Ramos (cell line): ENCODE measurements around the gene USH2A.

Experiments
- in situ Hi-C: fragments of 300-500 bp; cut with MboI; formaldehyde crosslinking; loops from one replicate; pipeline ENCODE4 v1.14.3; 2022; ENCODE audit warnings: low sequenced_read_pairs; ENCODE audit not compliant: unreplicated experiment

USH2A gene

GRCh38 chr1:215589650-215590435 is 833.4 kb downstream of the USH2A start:
- in situ Hi-C loops = no loop called here

DNA sequence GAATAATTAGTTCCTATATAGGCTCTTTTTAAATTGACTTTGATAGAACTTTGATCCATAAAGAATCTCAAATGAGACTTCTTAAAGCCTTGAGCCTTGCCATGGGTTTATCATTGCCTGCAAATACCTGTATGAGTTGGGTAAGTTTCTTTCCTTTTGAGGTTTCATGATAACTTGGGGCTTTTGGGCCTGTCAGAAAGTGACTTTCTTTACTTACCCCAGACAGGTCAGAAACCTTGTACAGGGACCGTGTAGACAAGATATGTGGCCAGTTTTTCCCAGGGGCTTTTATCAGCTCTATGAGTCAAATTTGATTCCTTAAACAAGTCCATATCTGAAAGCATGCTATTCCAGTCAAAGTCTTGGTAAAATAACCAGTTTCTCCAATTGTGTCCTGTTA is 838.9 kb downstream of the USH2A start:
- in situ Hi-C loops = no loop called here

DNA sequence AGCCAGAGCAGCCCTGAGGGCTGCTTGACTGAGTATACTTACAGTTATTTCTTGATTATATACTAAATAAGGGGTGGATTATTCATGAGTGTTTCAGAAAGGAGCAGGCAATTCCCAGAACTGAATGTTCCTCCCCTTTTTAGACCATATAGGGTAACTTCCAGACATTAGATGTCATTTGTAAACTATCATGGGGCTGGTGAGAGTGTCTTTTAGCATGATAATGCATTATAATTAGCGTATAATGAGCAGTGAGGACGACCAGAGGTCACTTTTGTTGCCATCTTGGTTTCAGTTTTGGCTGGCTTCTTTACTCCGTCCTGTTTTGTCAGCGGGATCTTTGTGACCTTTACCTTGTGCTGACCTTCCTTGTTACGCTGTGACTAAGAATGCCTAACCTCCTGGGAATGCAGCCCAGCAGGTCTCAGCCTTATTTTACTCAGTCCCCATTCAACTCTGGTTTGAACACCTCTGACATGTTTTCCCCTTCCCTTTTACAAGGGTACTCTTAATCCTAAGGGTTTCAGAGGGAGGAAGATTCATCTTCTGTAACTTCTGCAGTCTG is 840.0 kb downstream of the USH2A start:
- in situ Hi-C loops = no loop called here

DNA sequence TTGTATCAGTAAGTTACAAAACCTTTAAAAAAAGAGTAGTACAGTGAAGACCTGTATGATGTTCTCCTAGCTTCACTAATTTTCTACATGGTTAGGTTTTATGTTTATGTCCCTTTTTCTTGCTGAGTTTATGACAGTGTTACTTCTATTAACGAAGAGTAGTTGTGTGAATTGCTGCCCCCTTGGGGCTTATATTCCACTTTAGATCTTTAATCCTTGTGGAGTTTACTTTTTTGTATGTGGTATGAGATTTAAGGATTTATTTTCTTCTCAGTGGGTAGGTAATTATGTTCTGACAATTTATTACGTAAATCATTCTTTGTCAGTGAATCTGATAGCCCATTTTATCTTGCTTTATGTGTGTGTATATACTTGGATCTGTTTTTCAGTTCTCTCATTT is 841.4 kb downstream of the USH2A start:
- in situ Hi-C loops = no loop called here
